Adrenal gland (tissue), 5 donors: ENCODE measurements around the gene TRIM69.

Source experiments
- CTCF ChIP-seq, 6 experiments: fragments of 450-650 bp in 4 of 6; fragments of 200-600 bp in 2 of 6; sonication (generic) in 1 of 6; IDR thresholded peaks; 1 replicate in 5 of 6; 2 replicates in 1 of 6; pipeline versions ENCODE4 v1.5.1 to v1.8.0; 2016 to 2021; ENCODE audit warnings: antibody characterized with exemption in 6 of 6, mild to moderate bottlenecking in 2 of 6, moderate library complexity in 1 of 6
- POLR2A ChIP-seq, 2 donors: fragments of 450-650 bp; IDR thresholded peaks; one replicate each; pipeline ENCODE4 v1.6.1; 2017; ENCODE audit warnings: antibody characterized with exemption in 2 of 2, mild to moderate bottlenecking in 2 of 2, moderate library complexity in 1 of 2
- donor health status: DM: no; HTN: no; CAD: no.

GRCh38 chr15:44779761-44780160 is 43.4 kb downstream of the TRIM69 start:
- no peak for TF ChIP-seq CTCF (IDR thresholded peaks at IDR 0.05)
- no peak for TF ChIP-seq POLR2A (IDR thresholded peaks at IDR 0.05)
